MCF 10A (cell line): ENCODE results near the gene NOD1. TPM values are rescaled to one million over a fixed set of nuclear protein-coding genes. Genes with fewer than 3 reads are reported as not detected.
A peak's percentile ranks its signal among the peaks of the same experiment; 100 is the strongest.
"Not testable (repeated sequence)": the region's sequence is repeated elsewhere in the genome, so short reads cannot be mapped to it uniquely, and the experiment has no call there.

Experiments used
- BruUV-seq: library from RNA; stranded (reverse); fragments of 400-500 nt; replicated peaks from 2 replicates; lab custom pipeline; 2021; lab: Mats Ljungman, UMichigan
- CTCF ChIA-PET: fragments of 300-600 bp; sonication (Branson Sonifier 250); formaldehyde crosslinking; extraction: SDS; loops from one replicate; lab custom pipeline; 2021; ENCODE audit warnings: antibody characterized with exemption, inconsistent platforms; lab: Yijun Ruan, JAX
- POLR2A ChIA-PET: fragments of 300-600, 350-650 bp; sonication (Branson Sonifier 250); formaldehyde crosslinking; extraction: SDS; loops from one replicate; lab custom pipeline; 2020; ENCODE audit warnings: antibody characterized with exemption, inconsistent platforms; lab: Yijun Ruan, JAX
- DNase-seq: peaks from one replicate; pipeline ENCODE4 v3.0.0-alpha.2; 2018; ENCODE audit not compliant: unreplicated experiment
- H3K27ac Mint-ChIP-seq: one replicate; pipeline ENCODE4 v1.8.0; 2022; ENCODE audit warnings: mild to moderate bottlenecking, low read depth, mixed read lengths; ENCODE audit not compliant: unreplicated experiment
- H3K27me3 Mint-ChIP-seq: one replicate; pipeline ENCODE4 v1.8.0; 2022; ENCODE audit warnings: mixed read lengths; ENCODE audit not compliant: insufficient read depth, unreplicated experiment
- H3K36me3 Mint-ChIP-seq: one replicate; pipeline ENCODE4 v1.8.0; 2022; ENCODE audit warnings: mild to moderate bottlenecking, moderate library complexity, mixed read lengths; ENCODE audit not compliant: insufficient read depth, unreplicated experiment
- H3K4me1 Mint-ChIP-seq: one replicate; pipeline ENCODE4 v1.8.0; 2022; ENCODE audit warnings: mixed read lengths; ENCODE audit not compliant: insufficient read depth, unreplicated experiment
- H3K4me3 Mint-ChIP-seq: one replicate; pipeline ENCODE4 v1.8.0; 2022; ENCODE audit warnings: mild to moderate bottlenecking, moderate library complexity, mixed read lengths; ENCODE audit not compliant: unreplicated experiment
- H3K9me3 Mint-ChIP-seq: one replicate; pipeline ENCODE4 v1.8.0; 2022; ENCODE audit warnings: mixed read lengths; ENCODE audit not compliant: unreplicated experiment
- CTCF ChIP-seq: fragments of 200-600 bp; IDR thresholded peaks from one replicate; pipeline ENCODE4 v1.8.0; 2022; ENCODE audit warnings: antibody characterized with exemption, mild to moderate bottlenecking; ENCODE audit not compliant: unreplicated experiment
- intact Hi-C: fragments of 100-400 bp; cut with micrococcal nuclease; formaldehyde crosslinking; loops from 2 replicates; pipeline ENCODE4 v1.14.1; 2022
- total RNA-seq: library from RNA; stranded (reverse); gene quantifications from 2 replicates; pipeline ENCODE4 v1.2.3, GENCODE V29; 2022

NOD1 gene
- total RNA-seq, 1 experiment from 2014 or later, result 3.8 TPM

- CTCF ChIA-PET, result no interaction called here
- POLR2A ChIA-PET, result interaction anchor here (0.7 to 2.0 kb wide), 2 partner anchors 11 to 18 kb away, joined by 3 to 5 read pairs; partner anchors contain the start of gene GGCT
Measured at GRCh38 chr7:30485667-30486066, 7.1 kb upstream of the NOD1 start.

GRCh38 chr7:30481416-30481815 lies 2.8 kb upstream of the NOD1 start:
- H3K4me3 Mint-ChIP-seq, H3K27ac Mint-ChIP-seq, H3K36me3 Mint-ChIP-seq, H3K4me1 Mint-ChIP-seq, BruUV-seq, H3K9me3 Mint-ChIP-seq, H3K27me3 Mint-ChIP-seq, intact Hi-C loops, DNase-seq, POLR2A ChIA-PET: not testable (repeated sequence)
- CTCF ChIA-PET, result interaction anchor here (0.7 kb wide), 1 partner anchor 540 kb away, joined by 3 read pairs; no protein-coding TSS in a partner anchor

More at GRCh38 chr7:30485667-30486066, 7.1 kb upstream of the NOD1 start:
- H3K4me1 Mint-ChIP-seq, result no peaks in the 10 kb centered on the region
- no peaks in the 10 kb centered on the region for H3K9me3 Mint-ChIP-seq
- H3K27me3 Mint-ChIP-seq, result peaks cover 11% of the 10 kb centered on the region
- no peaks in the 10 kb centered on the region for H3K36me3 Mint-ChIP-seq
- BruUV-seq, result no TSS peak
- intact Hi-C loops, result no loop called here
- DNase-seq, result no peak
- no peak overlapping the region for H3K4me3 Mint-ChIP-seq
- no peak overlapping the region for H3K27ac Mint-ChIP-seq
- no peak for TF ChIP-seq CTCF

- no TSS peak for BruUV-seq
Measured at GRCh38 chr7:30479202-30480120, 877 bp upstream of the NOD1 start.

GRCh38 chr7:30476459-30477145 lies 2.0 kb downstream of the NOD1 start:
- Mint-ChIP-seq H3K9me3 (no peaks in the 10 kb centered on the region), H3K36me3 (no peaks in the 10 kb centered on the region), H3K4me3 (peak overlapping the region; percentile 7), H3K4me1 (peaks cover 6% of the 10 kb centered on the region), H3K27me3 (no peaks in the 10 kb centered on the region), H3K27ac (no peak overlapping the region)
- ChIA-PET POLR2A (interaction anchor here (1.1 to 3.5 kb wide), 2 partner anchors 8 to 117 kb away, joined by 3 to 33 read pairs; no protein-coding TSS in a partner anchor), CTCF (no interaction called here)
- BruUV-seq, result no TSS peak
- intact Hi-C loops, result no loop called here
- TF ChIP-seq CTCF, result no peak
- no peak for DNase-seq

More at GRCh38 chr7:30479202-30480120, 877 bp upstream of the NOD1 start:
- no peaks in the 10 kb centered on the region for H3K27me3 Mint-ChIP-seq
- H3K4me3 Mint-ChIP-seq, result peak overlapping the region; percentile 86
- TF ChIP-seq CTCF, result no peak
- no peaks in the 10 kb centered on the region for H3K9me3 Mint-ChIP-seq
- peak; percentile 38 for DNase-seq
- ChIA-PET POLR2A (interaction anchor here (0.7 to 3.5 kb wide), 15 partner anchors 11 to 178 kb away, joined by 3 to 33 read pairs (median 6); partner anchors contain the start of gene GGCT), CTCF (interaction anchor here (0.9 to 1.2 kb wide), 2 partner anchors 31 to 732 kb away, joined by 3 to 4 read pairs; no protein-coding TSS in a partner anchor)
- H3K36me3 Mint-ChIP-seq, result no peaks in the 10 kb centered on the region
- H3K4me1 Mint-ChIP-seq, result peaks cover 6% of the 10 kb centered on the region
- no peak overlapping the region for H3K27ac Mint-ChIP-seq
- intact Hi-C loops, result loop anchor here (1.0 kb wide), 1 partner anchor 25 kb away; the partner anchor contains the start of gene GGCT
